HepG2 (cell line): Measurements from ENCODE around the gene XPR1.

Source experiments
- CBX2 ChIP-seq, 2 experiments: fragments of 200-600 bp in 1 of 2; sonication (generic); formaldehyde crosslinking in 1 of 2; IDR thresholded peaks; 2 replicates each; pipeline versions ENCODE4 v1.7.0 to v1.8.1; 2018 to 2022; ENCODE audit warnings: low read depth in 2 of 2, low read length in 1 of 2, mild to moderate bottlenecking in 1 of 2, missing genetic modification reagents in 1 of 2
- HNRNPL ChIP-seq: fragments of 200-400 bp; formaldehyde crosslinking; IDR thresholded peaks from 2 replicates; pipeline ENCODE4 v1.6.1; 2017; ENCODE audit warnings: mild to moderate bottlenecking, low read depth, low read length
- KDM3A ChIP-seq: IDR thresholded peaks from 2 replicates; pipeline ENCODE4 v1.6.1; 2018; ENCODE audit warnings: low read depth, missing compliant biosample characterization
- MTF2 ChIP-seq: sonication (generic); formaldehyde crosslinking; IDR thresholded peaks from 2 replicates; pipeline ENCODE4 v1.5.0; 2020; ENCODE audit warnings: missing genetic modification reagents, borderline replicate concordance
- POLR2A ChIP-seq, 2 experiments: IDR thresholded peaks; 2 replicates each; pipeline ENCODE4 v1.6.1; 2011; ENCODE audit warnings: low read depth in 2 of 2, low read length in 2 of 2, mild to moderate bottlenecking in 1 of 2, moderate library complexity in 1 of 2; ENCODE audit not compliant: insufficient read depth in 1 of 2
- ZNF121 ChIP-seq: sonication (generic); formaldehyde crosslinking; IDR thresholded peaks from 2 replicates; pipeline ENCODE4 v1.5.0; 2020; ENCODE audit warnings: mild to moderate bottlenecking, missing genetic modification reagents
- ZNF841 ChIP-seq: sonication (generic); formaldehyde crosslinking; IDR thresholded peaks from 2 replicates; pipeline ENCODE4 v1.8.1; 2023; ENCODE audit warnings: missing genetic modification reagents, borderline replicate concordance
- TF ChIP-seq, protein P1 (sequence below): sonication (generic); formaldehyde crosslinking; IDR thresholded peaks from 2 replicates; pipeline ENCODE4 v1.5.0; 2020; ENCODE audit warnings: mild to moderate bottlenecking, missing genetic modification reagents, moderate library complexity
- TF ChIP-seq, protein P2 (sequence below): sonication (generic); formaldehyde crosslinking; IDR thresholded peaks from 2 replicates; pipeline ENCODE4 v1.4.0; 2020; ENCODE audit warnings: missing genetic modification reagents, mild to moderate bottlenecking, borderline replicate concordance
- TF ChIP-seq, protein P3 (sequence below): sonication (generic); formaldehyde crosslinking; IDR thresholded peaks from 2 replicates; pipeline ENCODE4 v1.4.0; 2020; ENCODE audit warnings: missing genetic modification reagents, mild to moderate bottlenecking, borderline replicate concordance
- TF ChIP-seq, protein P4 (sequence below): sonication (generic); formaldehyde crosslinking; IDR thresholded peaks from one replicate; pipeline ENCODE4 v1.5.1; 2020; ENCODE audit warnings: mild to moderate bottlenecking, missing genetic modification reagents; ENCODE audit errors: not compliant biosample characterization

DNA sequence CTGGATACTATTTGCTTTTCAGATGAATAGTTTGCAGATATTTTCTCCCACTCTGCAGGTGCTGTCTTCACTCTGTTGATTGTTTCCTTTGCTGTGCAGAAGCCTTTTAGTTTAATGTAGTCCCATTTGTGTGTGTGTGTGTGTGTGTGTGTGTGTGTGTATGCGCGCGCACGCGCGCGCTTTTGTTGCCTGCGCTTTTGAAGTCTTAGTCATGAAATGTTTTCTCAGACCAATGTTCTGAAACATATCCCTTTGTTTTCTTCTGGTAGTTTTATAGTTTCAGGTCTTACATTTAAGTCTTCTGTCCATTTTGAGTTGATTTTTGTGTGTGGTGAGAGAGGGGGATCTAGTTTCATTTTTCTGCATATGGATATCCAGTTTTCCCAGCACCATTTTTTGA lies 63.5 kb downstream of the XPR1 start:
- no peak for TF ChIP-seq MTF2
- TF ChIP-seq ZNF841 (CRISPR knock-in tag), result no peak
- TF ChIP-seq, protein P1, sequence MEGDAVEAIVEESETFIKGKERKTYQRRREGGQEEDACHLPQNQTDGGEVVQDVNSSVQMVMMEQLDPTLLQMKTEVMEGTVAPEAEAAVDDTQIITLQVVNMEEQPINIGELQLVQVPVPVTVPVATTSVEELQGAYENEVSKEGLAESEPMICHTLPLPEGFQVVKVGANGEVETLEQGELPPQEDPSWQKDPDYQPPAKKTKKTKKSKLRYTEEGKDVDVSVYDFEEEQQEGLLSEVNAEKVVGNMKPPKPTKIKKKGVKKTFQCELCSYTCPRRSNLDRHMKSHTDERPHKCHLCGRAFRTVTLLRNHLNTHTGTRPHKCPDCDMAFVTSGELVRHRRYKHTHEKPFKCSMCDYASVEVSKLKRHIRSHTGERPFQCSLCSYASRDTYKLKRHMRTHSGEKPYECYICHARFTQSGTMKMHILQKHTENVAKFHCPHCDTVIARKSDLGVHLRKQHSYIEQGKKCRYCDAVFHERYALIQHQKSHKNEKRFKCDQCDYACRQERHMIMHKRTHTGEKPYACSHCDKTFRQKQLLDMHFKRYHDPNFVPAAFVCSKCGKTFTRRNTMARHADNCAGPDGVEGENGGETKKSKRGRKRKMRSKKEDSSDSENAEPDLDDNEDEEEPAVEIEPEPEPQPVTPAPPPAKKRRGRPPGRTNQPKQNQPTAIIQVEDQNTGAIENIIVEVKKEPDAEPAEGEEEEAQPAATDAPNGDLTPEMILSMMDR (CRISPR knock-in tag), result no peak
- no peak for TF ChIP-seq ZNF121 (CRISPR knock-in tag)
- TF ChIP-seq KDM3A (CRISPR knock-in tag), result no peak
- no peak for TF ChIP-seq POLR2A (IDR thresholded peaks at IDR 0.05; ENCODE audit: insufficient read depth in 1 of 2, low read depth in 2 of 2, low read length in 2 of 2)
- TF ChIP-seq HNRNPL, result no peak
- TF ChIP-seq, protein P2, sequence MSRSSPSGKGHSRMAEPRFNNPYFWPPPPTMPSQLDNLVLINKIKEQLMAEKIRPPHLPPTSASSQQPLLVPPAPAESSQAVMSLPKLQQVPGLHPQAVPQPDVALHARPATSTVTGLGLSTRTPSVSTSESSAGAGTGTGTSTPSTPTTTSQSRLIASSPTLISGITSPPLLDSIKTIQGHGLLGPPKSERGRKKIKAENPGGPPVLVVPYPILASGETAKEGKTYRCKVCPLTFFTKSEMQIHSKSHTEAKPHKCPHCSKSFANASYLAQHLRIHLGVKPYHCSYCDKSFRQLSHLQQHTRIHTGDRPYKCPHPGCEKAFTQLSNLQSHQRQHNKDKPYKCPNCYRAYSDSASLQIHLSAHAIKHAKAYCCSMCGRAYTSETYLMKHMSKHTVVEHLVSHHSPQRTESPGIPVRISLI (CRISPR knock-in tag), result no peak
- no peak for TF ChIP-seq CBX2 (IDR thresholded peaks at IDR 0.05; ENCODE audit: low read depth, low read length)
- TF ChIP-seq CBX2 (CRISPR knock-in tag; IDR thresholded peaks at IDR 0.05; ENCODE audit: low read depth), result no peak
- TF ChIP-seq, protein P3, sequence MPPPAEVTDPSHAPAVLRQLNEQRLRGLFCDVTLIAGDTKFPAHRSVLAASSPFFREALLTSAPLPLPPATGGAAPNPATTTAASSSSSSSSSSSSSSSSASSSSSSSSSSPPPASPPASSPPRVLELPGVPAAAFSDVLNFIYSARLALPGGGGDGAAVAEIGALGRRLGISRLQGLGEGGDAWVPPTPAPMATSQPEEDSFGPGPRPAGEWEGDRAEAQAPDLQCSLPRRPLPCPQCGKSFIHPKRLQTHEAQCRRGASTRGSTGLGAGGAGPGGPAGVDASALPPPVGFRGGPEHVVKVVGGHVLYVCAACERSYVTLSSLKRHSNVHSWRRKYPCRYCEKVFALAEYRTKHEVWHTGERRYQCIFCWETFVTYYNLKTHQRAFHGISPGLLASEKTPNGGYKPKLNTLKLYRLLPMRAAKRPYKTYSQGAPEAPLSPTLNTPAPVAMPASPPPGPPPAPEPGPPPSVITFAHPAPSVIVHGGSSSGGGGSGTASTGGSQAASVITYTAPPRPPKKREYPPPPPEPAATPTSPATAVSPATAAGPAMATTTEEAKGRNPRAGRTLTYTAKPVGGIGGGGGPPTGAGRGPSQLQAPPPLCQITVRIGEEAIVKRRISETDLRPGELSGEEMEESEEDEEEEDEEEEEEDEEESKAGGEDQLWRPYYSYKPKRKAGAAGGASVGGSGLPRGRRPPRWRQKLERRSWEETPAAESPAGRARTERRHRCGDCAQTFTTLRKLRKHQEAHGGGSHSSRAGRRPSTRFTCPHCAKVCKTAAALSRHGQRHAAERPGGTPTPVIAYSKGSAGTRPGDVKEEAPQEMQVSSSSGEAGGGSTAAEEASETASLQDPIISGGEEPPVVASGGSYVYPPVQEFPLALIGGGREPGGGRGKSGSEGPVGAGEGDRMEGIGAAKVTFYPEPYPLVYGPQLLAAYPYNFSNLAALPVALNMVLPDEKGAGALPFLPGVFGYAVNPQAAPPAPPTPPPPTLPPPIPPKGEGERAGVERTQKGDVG (CRISPR knock-in tag), result no peak
- TF ChIP-seq, protein P4, sequence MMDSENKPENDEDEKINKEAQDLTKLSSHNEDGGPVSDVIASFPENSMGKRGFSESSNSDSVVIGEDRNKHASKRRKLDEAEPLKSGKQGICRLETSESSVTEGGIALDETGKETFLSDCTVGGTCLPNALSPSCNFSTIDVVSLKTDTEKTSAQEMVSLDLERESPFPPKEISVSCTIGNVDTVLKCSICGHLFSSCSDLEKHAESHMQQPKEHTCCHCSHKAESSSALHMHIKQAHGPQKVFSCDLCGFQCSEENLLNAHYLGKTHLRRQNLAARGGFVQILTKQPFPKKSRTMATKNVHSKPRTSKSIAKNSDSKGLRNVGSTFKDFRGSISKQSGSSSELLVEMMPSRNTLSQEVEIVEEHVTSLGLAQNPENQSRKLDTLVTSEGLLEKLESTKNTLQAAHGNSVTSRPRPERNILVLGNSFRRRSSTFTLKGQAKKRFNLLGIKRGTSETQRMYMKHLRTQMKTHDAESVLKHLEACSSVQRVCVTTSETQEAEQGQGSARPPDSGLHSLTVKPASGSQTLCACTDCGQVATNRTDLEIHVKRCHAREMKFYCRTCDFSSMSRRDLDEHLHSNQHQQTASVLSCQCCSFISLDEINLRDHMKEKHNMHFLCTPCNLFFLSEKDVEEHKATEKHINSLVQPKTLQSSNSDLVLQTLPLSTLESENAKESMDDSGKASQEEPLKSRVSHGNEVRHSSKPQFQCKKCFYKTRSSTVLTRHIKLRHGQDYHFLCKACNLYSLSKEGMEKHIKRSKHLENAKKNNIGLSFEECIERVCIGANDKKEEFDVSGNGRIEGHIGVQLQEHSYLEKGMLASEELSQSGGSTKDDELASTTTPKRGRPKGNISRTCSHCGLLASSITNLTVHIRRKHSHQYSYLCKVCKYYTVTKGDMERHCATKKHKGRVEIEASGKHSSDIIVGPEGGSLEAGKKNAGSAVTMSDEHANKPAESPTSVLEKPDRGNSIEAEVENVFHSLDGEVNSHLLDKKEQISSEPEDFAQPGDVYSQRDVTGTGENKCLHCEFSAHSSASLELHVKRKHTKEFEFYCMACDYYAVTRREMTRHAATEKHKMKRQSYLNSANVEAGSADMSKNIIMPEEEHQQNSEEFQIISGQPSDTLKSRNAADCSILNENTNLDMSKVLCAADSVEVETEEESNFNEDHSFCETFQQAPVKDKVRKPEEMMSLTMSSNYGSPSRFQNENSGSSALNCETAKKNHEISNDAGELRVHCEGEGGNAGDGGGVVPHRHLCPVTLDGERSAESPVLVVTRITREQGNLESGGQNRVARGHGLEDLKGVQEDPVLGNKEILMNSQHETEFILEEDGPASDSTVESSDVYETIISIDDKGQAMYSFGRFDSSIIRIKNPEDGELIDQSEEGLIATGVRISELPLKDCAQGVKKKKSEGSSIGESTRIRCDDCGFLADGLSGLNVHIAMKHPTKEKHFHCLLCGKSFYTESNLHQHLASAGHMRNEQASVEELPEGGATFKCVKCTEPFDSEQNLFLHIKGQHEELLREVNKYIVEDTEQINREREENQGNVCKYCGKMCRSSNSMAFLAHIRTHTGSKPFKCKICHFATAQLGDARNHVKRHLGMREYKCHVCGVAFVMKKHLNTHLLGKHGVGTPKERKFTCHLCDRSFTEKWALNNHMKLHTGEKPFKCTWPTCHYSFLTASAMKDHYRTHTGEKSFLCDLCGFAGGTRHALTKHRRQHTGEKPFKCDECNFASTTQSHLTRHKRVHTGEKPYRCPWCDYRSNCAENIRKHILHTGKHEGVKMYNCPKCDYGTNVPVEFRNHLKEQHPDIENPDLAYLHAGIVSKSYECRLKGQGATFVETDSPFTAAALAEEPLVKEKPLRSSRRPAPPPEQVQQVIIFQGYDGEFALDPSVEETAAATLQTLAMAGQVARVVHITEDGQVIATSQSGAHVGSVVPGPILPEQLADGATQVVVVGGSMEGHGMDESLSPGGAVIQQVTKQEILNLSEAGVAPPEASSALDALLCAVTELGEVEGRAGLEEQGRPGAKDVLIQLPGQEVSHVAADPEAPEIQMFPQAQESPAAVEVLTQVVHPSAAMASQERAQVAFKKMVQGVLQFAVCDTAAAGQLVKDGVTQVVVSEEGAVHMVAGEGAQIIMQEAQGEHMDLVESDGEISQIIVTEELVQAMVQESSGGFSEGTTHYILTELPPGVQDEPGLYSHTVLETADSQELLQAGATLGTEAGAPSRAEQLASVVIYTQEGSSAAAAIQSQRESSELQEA, result no peak
